Measurements from ENCODE around the gene SARDH. TPM values are rescaled to one million over a fixed set of nuclear protein-coding genes. Genes with fewer than 3 reads are reported as not detected.

SARDH gene
- total RNA-seq, 4 donors from 2014 or later = 0.32 to 0.98 (median 0.44) TPM; not detected in 1

DNA sequence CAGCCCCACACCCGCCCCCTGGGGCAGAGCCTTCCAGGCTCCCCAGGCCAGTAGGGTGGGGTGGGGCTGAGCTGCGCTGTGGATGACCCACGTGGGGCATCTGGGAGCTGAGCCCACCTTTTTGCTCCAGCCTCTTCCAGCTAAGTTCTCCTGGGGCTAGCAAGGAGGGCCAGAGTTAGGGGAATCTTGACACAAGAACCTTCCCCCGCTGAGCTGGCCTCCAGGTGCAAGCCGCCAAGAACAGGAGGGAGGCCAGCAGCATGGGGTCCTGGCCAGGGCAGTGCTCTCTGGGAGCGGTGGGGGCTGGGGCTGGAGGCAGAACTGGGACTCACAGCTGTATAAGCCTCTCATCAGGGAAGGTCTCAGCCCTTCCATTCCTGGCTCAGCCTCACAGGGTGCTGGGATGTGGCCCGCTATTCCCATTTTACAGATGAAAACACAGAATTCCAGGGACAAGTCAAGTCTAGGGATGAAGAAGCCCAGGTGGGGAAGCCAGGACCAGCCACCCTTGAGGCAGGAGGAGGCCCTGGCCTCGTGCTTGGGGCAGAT, 21.5 kb downstream of the SARDH start:
- DNase-seq (ENCODE audit: low spot score in 2 of 2) = peak in 1 of 2 donors; percentile 47
- H3K4me3 ChIP-seq = no peak overlapping the region
- no peak overlapping the region for H3K27ac ChIP-seq
- TF ChIP-seq POLR2A (IDR thresholded peaks at IDR 0.05) = no peak
- TF ChIP-seq, protein P1, sequence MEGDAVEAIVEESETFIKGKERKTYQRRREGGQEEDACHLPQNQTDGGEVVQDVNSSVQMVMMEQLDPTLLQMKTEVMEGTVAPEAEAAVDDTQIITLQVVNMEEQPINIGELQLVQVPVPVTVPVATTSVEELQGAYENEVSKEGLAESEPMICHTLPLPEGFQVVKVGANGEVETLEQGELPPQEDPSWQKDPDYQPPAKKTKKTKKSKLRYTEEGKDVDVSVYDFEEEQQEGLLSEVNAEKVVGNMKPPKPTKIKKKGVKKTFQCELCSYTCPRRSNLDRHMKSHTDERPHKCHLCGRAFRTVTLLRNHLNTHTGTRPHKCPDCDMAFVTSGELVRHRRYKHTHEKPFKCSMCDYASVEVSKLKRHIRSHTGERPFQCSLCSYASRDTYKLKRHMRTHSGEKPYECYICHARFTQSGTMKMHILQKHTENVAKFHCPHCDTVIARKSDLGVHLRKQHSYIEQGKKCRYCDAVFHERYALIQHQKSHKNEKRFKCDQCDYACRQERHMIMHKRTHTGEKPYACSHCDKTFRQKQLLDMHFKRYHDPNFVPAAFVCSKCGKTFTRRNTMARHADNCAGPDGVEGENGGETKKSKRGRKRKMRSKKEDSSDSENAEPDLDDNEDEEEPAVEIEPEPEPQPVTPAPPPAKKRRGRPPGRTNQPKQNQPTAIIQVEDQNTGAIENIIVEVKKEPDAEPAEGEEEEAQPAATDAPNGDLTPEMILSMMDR (IDR thresholded peaks at IDR 0.05) = no peak
- TF ChIP-seq EP300 (IDR thresholded peaks at IDR 0.05) = no peak
- TF ChIP-seq POLR2AphosphoS5 (IDR thresholded peaks at IDR 0.05) = no peak
- peaks cover 35% of the 10 kb centered on the region for H3K27me3 ChIP-seq
- H3K9me3 ChIP-seq = no peaks in the 10 kb centered on the region
- no peaks in the 10 kb centered on the region for H3K4me1 ChIP-seq
- H3K36me3 ChIP-seq = no peaks in the 10 kb centered on the region
- WGBS = 92% methylated on average over 4 of the region's 8 CpGs

DNA sequence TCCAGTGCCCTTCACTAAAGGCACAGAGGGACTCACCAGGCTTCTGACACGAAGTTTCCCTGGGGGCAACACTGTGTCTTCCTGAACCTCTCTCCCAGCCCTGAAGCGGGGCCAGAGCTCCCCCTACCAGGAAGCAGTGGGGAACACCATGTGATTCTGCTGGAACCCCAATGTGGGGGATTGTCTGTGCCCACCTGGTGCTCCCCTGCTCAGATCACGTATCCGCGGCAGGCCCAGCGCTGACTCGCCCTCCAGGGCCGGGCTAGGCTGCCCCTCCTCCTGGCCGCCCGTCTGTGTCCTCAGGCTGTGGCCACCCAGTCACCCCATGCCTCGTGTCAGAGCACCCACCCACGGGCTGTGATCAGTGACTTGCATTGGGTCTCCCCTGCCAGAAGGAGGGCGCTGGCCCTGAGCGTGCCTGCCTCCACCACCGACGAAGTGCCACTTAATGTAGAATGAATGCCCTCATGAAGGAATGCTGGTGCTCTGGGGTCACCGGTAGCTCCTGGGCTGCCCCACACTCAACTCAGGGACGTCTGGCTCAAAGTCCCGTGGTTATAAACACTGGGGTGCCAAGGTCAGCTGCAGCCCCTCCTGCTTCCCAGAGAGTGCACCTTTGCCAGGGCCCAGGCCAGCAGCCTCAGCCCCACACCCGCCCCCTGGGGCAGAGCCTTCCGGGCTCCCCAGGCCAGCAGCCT, 22.1 kb downstream of the SARDH start:
- Histone ChIP-seq H3K4me3 (no peak overlapping the region), H3K36me3 (no peaks in the 10 kb centered on the region), H3K4me1 (no peaks in the 10 kb centered on the region), H3K27me3 (peaks cover 35% of the 10 kb centered on the region), H3K27ac (peak overlapping the region; percentile 27), H3K9me3 (no peaks in the 10 kb centered on the region)
- peak; percentile 55 to 74 for DNase-seq (ENCODE audit: low spot score in 2 of 2)
- TF ChIP-seq, protein P1 (IDR thresholded peaks at IDR 0.05) = no peak
- no peak for TF ChIP-seq EP300 (IDR thresholded peaks at IDR 0.05)
- no peak for TF ChIP-seq POLR2A (IDR thresholded peaks at IDR 0.05)
- no peak for TF ChIP-seq POLR2AphosphoS5 (IDR thresholded peaks at IDR 0.05)
- 46% methylated on average over 12 of the region's 21 CpGs for WGBS

DNA sequence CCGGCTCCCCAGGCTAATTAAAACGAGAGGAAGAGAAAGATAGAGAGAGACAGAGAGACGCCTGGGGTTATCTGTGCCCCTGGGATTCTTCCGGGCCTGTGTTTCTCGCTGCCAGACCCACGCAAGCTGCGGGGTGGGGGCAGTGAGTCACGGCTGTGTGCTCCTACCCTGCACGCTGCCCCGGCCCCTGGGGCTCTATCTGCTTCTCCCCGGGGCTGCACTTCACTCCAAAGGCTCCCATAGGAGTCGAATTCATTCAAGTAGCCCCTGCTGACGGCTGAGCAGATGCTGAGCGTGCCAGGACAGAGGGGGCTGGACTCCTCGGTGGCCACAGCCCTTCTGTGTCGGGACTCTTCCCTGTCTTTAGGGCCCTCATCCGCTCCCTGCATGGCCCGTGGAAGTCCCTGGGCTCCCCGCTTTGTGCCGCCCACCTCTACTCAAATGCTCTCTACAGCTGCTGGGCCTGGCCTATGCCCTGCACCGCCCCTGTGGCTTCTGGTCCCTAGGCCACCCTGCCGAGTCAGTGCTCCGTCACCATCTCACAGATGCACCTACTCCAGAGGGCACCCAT, 22.8 kb downstream of the SARDH start:
- 63% methylated on average over 21 of the region's 23 CpGs for WGBS
- H3K4me1 ChIP-seq = no peaks in the 10 kb centered on the region
- TF ChIP-seq POLR2A (IDR thresholded peaks at IDR 0.05) = no peak
- TF ChIP-seq POLR2AphosphoS5 (IDR thresholded peaks at IDR 0.05) = no peak
- no peak for TF ChIP-seq EP300 (IDR thresholded peaks at IDR 0.05)
- TF ChIP-seq, protein P1 (IDR thresholded peaks at IDR 0.05) = no peak
- H3K27ac ChIP-seq = peak overlapping the region; percentile 27
- peak in 1 of 2 donors; percentile 56 for DNase-seq (ENCODE audit: low spot score in 2 of 2)
- H3K36me3 ChIP-seq = no peaks in the 10 kb centered on the region
- H3K4me3 ChIP-seq = no peak overlapping the region
- H3K9me3 ChIP-seq = no peaks in the 10 kb centered on the region
- peaks cover 35% of the 10 kb centered on the region for H3K27me3 ChIP-seq

DNA sequence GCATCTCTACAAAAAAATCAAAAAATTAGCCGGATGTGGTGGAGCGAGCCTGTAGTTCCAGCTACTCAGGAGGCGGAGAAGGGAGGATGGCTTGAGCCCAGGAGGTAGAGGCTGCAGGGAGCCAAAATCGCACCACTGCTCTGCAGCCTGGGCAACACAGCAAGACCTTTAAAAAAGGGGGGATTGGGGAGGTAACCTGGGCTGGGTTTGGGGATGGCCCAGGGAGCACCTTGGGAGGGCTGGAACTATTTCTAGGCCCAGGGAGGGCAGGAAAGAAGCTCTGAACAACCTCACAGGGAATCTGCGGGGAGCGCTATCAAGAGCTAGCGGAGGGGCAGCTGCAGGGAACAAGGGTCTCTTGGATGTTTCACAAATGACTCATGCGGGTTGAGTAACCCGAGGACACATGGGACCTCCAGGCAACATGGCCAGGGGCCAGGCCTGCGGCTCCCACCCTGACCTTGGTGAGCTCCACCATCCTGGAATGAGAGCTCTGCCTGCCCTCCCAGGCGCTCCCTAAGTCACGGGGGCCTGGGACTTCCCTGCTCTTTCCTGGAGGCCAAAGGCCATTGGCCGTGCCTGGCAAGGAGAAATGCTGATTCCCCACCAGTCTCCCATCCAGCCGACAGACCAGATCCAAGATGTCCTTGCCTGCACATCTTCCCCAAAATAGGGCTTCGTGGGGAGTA, 23.4 kb downstream of the SARDH start:
- H3K27ac ChIP-seq = no peak overlapping the region
- 69% methylated on average over 15 of the region's 15 CpGs for WGBS
- no peak for TF ChIP-seq POLR2AphosphoS5 (IDR thresholded peaks at IDR 0.05)
- no peak for TF ChIP-seq EP300 (IDR thresholded peaks at IDR 0.05)
- no peak for TF ChIP-seq POLR2A (IDR thresholded peaks at IDR 0.05)
- TF ChIP-seq, protein P1 (IDR thresholded peaks at IDR 0.05) = no peak
- H3K4me3 ChIP-seq = no peak overlapping the region
- no peaks in the 10 kb centered on the region for H3K4me1 ChIP-seq
- H3K36me3 ChIP-seq = no peaks in the 10 kb centered on the region
- DNase-seq (ENCODE audit: low spot score in 2 of 2) = peak in 1 of 2 donors; percentile 56
- H3K27me3 ChIP-seq = peaks cover 41% of the 10 kb centered on the region
- H3K9me3 ChIP-seq = no peaks in the 10 kb centered on the region
